HEK293T (cell line): ENCODE data around the gene VASH2.

ENCODE experiments used
- CTCF ChIA-PET: fragments of 350-600 bp; formaldehyde crosslinking; extraction: SDS; loops from one replicate; lab custom pipeline; 2021; ENCODE audit warnings: antibody characterized with exemption, inconsistent platforms; lab: Yijun Ruan, JAX
- POLR2A ChIA-PET: fragments of 350-600 bp; formaldehyde crosslinking; extraction: SDS; loops from one replicate; lab custom pipeline; 2020; ENCODE audit warnings: antibody characterized with exemption, inconsistent platforms; lab: Yijun Ruan, JAX
- DNase-seq: peaks from one replicate; pipeline ENCODE4 v3.0.0; 2012; ENCODE audit warnings: mixed read lengths; ENCODE audit errors: extremely low spot score
- ARNT ChIP-seq: fragments of 450-650 bp; IDR thresholded peaks from 2 replicates; pipeline ENCODE4 v1.6.1; 2017; ENCODE audit warnings: mild to moderate bottlenecking
- BHLHE40 ChIP-seq: fragments of 450-650 bp; IDR thresholded peaks from 2 replicates; pipeline ENCODE4 v1.6.1; 2016; ENCODE audit warnings: mild to moderate bottlenecking, moderate library complexity, borderline replicate concordance
- CTBP1 ChIP-seq: fragments of 450-650 bp; IDR thresholded peaks from 2 replicates; pipeline ENCODE4 v1.6.1; 2016; ENCODE audit warnings: borderline replicate concordance
- ELF4 ChIP-seq: fragments of 450-650 bp; IDR thresholded peaks from 2 replicates; pipeline ENCODE4 v1.6.1; 2017; ENCODE audit warnings: antibody characterized with exemption
- FOXA1 ChIP-seq: fragments of 450-650 bp; IDR thresholded peaks from 2 replicates; pipeline ENCODE4 v1.6.1; 2016; ENCODE audit warnings: mild to moderate bottlenecking
- FOXK2 ChIP-seq: fragments of 450-650 bp; IDR thresholded peaks from 2 replicates; pipeline ENCODE4 v1.6.1; 2016; ENCODE audit warnings: mild to moderate bottlenecking
- FOXM1 ChIP-seq: fragments of 450-650 bp; IDR thresholded peaks from 2 replicates; pipeline ENCODE4 v1.6.1; 2017; ENCODE audit warnings: mild to moderate bottlenecking, borderline replicate concordance
- HDGF ChIP-seq: fragments of 450-650 bp; IDR thresholded peaks from 2 replicates; pipeline ENCODE4 v1.6.1; 2017; ENCODE audit warnings: antibody characterized with exemption, borderline replicate concordance
- L3MBTL2 ChIP-seq: fragments of 450-650 bp; conservative IDR thresholded peaks from 2 replicates; pipeline ENCODE4 v1.6.1; 2016; ENCODE audit warnings: mild to moderate bottlenecking
- LEF1 ChIP-seq: fragments of 450-650 bp; IDR thresholded peaks from 2 replicates; pipeline ENCODE4 v1.6.1; 2017; ENCODE audit warnings: mild to moderate bottlenecking, borderline replicate concordance
- NFRKB ChIP-seq: fragments of 450-650 bp; IDR thresholded peaks from 2 replicates; pipeline ENCODE4 v1.6.1; 2016; ENCODE audit warnings: mild to moderate bottlenecking, moderate library complexity
- PKNOX1 ChIP-seq: fragments of 450-650 bp; IDR thresholded peaks from 2 replicates; pipeline ENCODE4 v1.6.1; 2016
- SP1 ChIP-seq: fragments of 450-650 bp; IDR thresholded peaks from 2 replicates; pipeline ENCODE4 v1.6.1; 2017
- SUZ12 ChIP-seq: fragments of 450-650 bp; IDR thresholded peaks from 2 replicates; pipeline ENCODE4 v1.6.1; 2016; ENCODE audit warnings: mild to moderate bottlenecking
- TARDBP ChIP-seq: fragments of 450-650 bp; IDR thresholded peaks from 2 replicates; pipeline ENCODE4 v1.6.1; 2016
- ZNF384 ChIP-seq: fragments of 450-650 bp; IDR thresholded peaks from 2 replicates; pipeline ENCODE4 v1.6.1; 2016

Gene VASH2

GRCh38 chr1:213034713-213035112 lies 84.4 kb downstream of the VASH2 start:
- ChIA-PET CTCF (no interaction called here), POLR2A (no interaction called here)
- DNase-seq, result no peak
- no peak for TF ChIP-seq TARDBP

GRCh38 chr1:213035573-213035972 lies 85.2 kb downstream of the VASH2 start:
- no peak for DNase-seq
- TF ChIP-seq L3MBTL2 (no peak), SUZ12 (no peak), LEF1 (no peak), FOXK2 (no peak), PKNOX1 (no peak), BHLHE40 (no peak), SP1 (no peak), ELF4 (no peak), TARDBP (no peak), CTBP1 (no peak), HDGF (no peak), NFRKB (no peak), ARNT (no peak), FOXM1 (no peak), ZNF384 (no peak), FOXA1 (no peak)
- CTCF ChIA-PET, result no interaction called here
- POLR2A ChIA-PET, result no interaction called here
